Smooth muscle cell of the umbilical artery (primary cell): Measurements from ENCODE around the gene CNTROB. TPM values are rescaled to one million over a fixed set of nuclear protein-coding genes. Genes with fewer than 3 reads are reported as not detected.

ENCODE experiments used
- total RNA-seq: library from RNA; depleted of rRNA; stranded (reverse); fragments of >200 nt; gene quantifications from 2 replicates; pipeline ENCODE4 v1.2.3, GENCODE V29; 2014

CNTROB gene, protein sequence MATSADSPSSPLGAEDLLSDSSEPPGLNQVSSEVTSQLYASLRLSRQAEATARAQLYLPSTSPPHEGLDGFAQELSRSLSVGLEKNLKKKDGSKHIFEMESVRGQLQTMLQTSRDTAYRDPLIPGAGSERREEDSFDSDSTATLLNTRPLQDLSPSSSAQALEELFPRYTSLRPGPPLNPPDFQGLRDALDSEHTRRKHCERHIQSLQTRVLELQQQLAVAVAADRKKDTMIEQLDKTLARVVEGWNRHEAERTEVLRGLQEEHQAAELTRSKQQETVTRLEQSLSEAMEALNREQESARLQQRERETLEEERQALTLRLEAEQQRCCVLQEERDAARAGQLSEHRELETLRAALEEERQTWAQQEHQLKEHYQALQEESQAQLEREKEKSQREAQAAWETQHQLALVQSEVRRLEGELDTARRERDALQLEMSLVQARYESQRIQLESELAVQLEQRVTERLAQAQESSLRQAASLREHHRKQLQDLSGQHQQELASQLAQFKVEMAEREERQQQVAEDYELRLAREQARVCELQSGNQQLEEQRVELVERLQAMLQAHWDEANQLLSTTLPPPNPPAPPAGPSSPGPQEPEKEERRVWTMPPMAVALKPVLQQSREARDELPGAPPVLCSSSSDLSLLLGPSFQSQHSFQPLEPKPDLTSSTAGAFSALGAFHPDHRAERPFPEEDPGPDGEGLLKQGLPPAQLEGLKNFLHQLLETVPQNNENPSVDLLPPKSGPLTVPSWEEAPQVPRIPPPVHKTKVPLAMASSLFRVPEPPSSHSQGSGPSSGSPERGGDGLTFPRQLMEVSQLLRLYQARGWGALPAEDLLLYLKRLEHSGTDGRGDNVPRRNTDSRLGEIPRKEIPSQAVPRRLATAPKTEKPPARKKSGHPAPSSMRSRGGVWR
- 14.6 and 24.4 TPM in 2 replicates for total RNA-seq

DNA sequence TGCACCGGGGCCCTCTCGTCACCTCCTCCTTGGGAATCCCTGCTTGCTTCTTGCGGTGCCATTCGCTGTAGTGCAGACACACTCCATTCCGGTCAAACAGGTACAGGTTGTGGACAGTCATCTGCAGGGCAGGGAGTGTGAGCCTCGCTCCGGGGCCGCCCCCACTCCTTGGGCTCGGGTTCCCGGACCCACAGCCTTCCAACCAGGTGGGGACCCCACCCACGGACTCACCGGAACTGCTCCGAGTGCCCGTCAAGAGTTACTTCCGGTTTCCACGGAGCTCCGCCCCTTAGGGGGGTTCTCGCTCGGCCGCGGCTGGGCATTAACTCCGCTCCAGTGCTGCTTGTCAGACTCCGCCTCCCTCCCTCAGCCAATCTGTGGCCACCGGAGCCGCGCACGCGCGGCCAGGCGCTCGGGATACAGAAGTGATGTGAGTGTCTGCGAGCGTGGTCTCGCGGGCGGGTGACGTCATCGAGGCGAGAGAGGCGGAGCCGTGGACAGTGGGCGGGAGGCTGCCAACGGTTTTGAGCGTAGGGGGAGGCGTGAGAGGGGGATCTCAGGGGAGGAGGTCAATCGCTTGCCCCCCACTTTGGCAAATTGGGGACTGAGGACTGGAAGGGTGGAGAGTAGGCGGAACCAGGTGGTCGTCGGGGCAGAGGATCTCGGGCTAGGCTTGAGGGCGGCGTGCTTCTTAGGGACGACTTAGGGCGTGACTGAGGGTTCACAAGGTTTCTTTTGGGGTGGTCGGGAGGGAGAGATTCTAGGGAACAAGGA, at the start of gene CNTROB, which contains the start of gene TRAPPC1:
TSS of gene CNTROB (plus strand) at position 498 of the 774 bp plus-strand sequence. CDS start 874 bp downstream, outside the sequence.
TSS of gene TRAPPC1 (minus strand) at position 238 of the 774 bp plus-strand sequence. CDS start at position 121, 117 bp downstream.

DNA sequence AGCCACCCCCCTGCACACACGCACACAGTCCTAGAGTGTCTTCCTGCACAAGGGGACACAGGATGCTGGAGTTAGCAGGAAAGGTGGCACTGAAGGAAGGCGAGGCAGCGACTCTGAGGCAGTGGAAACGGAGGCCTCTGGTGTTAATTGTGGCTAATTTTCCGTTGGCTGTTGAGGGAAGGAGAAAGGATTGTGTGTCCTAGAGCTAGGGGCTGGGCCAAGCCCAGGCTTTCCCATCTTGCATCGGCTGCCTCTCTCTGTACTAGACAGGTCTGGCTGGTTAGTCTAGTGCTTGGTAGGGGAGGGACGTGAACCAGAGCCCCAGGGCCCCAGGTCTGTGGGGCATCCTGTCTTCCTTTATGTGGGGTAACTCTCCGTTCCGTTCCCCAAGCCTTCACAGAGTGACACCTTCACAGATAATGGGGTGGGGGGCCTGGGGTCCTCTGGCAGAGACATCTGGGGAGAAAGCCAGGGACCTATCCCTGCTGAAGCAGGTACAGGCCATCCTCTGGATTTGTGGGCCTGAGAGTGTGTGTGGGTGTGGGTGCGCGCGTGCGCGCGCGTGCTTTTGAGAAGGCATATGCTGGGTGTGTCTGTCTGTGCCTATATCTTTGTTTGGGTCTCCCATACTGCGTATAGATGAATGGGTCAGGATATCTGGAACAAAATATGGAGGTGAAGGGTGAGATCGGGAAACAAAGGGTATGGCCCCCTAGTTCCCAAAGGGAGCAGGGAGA, 43.7 kb upstream of the CNTROB start, which contains the start of gene CHD3:
TSS of gene CHD3 (plus strand) at position 606 of the 737 bp plus-strand sequence. CDS start 212 bp downstream, outside the sequence.

DNA sequence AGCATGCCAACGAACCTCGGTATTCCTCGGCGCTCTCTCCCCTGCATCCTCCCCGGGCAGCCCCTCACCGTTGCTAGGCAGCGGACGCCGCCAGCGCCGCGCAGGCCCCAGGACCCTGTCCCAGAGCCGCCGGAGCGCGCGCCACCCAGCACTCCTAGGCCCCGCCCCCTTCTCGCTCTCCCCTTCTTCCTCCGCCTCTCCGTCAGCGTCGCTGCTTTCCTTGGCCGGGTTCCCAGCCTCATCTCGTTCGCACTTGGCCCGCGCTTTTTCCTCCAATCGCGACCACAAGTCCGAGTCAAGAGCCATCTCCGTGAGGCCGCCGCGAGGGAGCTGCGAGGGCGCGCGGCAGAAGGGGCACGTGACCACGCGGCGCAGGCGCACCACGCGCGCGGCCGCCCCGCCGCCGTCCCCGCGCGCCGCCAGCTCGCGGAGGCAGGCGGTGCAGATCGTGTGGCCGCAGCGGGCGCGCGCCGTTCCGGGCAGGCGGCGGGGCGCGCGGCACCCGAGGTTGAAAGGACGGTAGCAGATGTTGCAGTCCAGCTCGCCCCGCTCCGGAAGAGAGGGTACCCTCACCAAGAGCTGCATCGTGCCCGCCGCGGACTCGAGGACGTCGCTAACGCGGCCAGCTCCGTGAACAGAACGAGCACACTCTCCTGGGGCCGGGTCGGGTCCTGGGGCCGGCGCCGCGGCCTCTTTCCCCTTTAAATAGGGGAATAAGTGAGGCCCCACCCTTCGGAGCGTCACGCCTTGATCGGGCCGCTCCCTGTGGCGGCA, 16.2 kb upstream of the CNTROB start, which contains the start of gene RNF227:
TSS of gene RNF227 (minus strand) at position 679 of the 774 bp plus-strand sequence. CDS start at position 585, 94 bp downstream.

DNA sequence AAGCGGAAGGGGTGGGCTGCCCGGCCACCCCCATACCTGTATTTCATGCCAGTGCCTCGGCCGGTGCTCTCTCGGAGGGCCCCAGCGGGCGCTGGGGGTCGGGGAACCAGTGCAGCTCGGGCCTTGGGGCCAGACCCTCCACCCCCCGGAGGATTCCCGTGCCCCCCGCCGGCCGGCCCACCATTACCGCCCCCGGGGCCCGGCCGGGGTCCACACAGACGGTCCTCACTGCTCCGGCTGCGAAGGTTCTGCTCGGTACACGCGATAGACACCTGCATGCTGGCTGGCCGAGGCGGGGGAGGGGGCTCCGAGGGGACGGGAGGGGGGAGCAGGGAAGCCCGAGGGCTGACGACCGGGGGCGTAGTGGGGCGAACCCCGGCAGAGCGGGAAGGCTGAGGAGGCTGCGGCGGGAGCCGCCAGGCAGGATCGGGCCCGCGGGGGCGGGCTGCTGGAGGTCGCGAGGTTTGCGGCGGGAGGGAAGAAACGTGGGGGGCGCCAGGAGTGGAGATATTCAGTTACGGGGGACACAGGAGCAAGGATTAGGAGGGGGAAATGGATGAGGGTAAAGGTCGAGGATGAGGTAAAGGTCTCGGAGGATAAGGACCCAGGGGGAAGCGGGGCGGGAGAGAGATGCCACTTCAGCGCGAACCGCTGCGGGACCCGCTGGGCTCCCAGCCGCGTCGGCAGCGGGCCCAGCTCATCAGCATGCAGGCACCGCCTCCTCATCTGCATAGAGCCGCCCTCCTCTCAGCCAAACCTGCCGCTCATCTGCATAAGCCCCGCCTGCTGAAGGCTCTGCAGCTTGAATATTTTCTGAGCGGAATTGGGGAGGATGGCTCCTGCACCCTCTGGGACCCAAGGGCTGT, 2.6 kb upstream of the CNTROB start, which contains the start of gene KCNAB3:
TSS of gene KCNAB3 (minus strand) at position 699 of the 866 bp plus-strand sequence. CDS start at position 278, 421 bp downstream.

Other genes starting within 250 kb of the CNTROB start
- gene TP53, start 244.7 kb upstream of the CNTROB start, total RNA-seq = 31.2 and 43.6 TPM in 2 replicates
- 3.0 and 4.3 TPM in 2 replicates for gene WRAP53, start 243.7 kb upstream of the CNTROB start, total RNA-seq
- under 0.01 and 0.23 TPM in 2 replicates for gene EFNB3, start 227.0 kb upstream of the CNTROB start, total RNA-seq
- gene DNAH2, start 214.5 kb upstream of the CNTROB start, total RNA-seq = under 0.01 and 0.05 TPM in 2 replicates
- 7.1 and 10.9 TPM in 2 replicates for gene KDM6B, start 98.0 kb upstream of the CNTROB start, total RNA-seq
- gene TMEM88, start 77.1 kb upstream of the CNTROB start, total RNA-seq = 2.1 and 4.3 TPM in 2 replicates
- gene NAA38, start 74.6 kb upstream of the CNTROB start, total RNA-seq = 25.0 and 85.2 TPM in 2 replicates
- 13.4 and 17.2 TPM in 2 replicates for gene CYB5D1, start 74.2 kb upstream of the CNTROB start, total RNA-seq
- gene CHD3, start 43.4 kb upstream of the CNTROB start, total RNA-seq = 108 and 155 TPM in 2 replicates
- gene RNF227, start 15.9 kb upstream of the CNTROB start, total RNA-seq = 5.1 and 9.2 TPM in 2 replicates
- 0.59 and 0.88 TPM in 2 replicates for gene KCNAB3, start 2.4 kb upstream of the CNTROB start, total RNA-seq
- gene TRAPPC1, start 260 bp upstream of the CNTROB start, total RNA-seq = 44.2 and 70.9 TPM in 2 replicates
- under 0.01 TPM in 1 of 2 replicates, not detected in the other for gene GUCY2D, start 70.4 kb downstream of the CNTROB start, total RNA-seq
- gene ALOX15B, start 106.9 kb downstream of the CNTROB start, total RNA-seq = not detected in 2 replicates
- not detected in 2 replicates for gene ALOX12B, start 155.5 kb downstream of the CNTROB start, total RNA-seq
- not detected in 2 replicates for gene ALOXE3, start 186.3 kb downstream of the CNTROB start, total RNA-seq
- not detected in 2 replicates for gene HES7, start 191.9 kb downstream of the CNTROB start, total RNA-seq
- gene PER1, start 220.2 kb downstream of the CNTROB start, total RNA-seq = 3.0 and 11.3 TPM in 2 replicates
- 5.9 and 8.2 TPM in 2 replicates for gene VAMP2, start 230.7 kb downstream of the CNTROB start, total RNA-seq
- gene TMEM107, start 244.2 kb downstream of the CNTROB start, total RNA-seq = 14.6 and 26.1 TPM in 2 replicates